Stimulated activated CD8-positive, alpha-beta memory T cell treated with anti-CD3 and anti-CD28 coated beads, Interleukin-7, amount 100 ng/mL, for 24 hours (primary cell): ENCODE measurements around the gene EEF1B2.
"Not testable (repeated sequence)": the region's sequence is repeated elsewhere in the genome, so short reads cannot be mapped to it uniquely, and the experiment has no call there.

Source experiments
- DNase-seq: peaks from one replicate; pipeline ENCODE4 v3.0.0-alpha.2; 2020; ENCODE audit warnings: low read depth

The EEF1B2 gene

GRCh38 chr2:206159346-206160124 is at the start of gene EEF1B2, which contains the start of gene NDUFS1:
TSS of gene EEF1B2 (plus strand) at chr2:206159895. CDS start at chr2:206159980, 85 bp downstream.
TSS of gene NDUFS1 (minus strand) at chr2:206159444. CDS start at chr2:206153678, 5,766 bp downstream.
- peak; percentile 95 for DNase-seq

- DNase-seq, result no peak
These were observed 47.6 kb upstream of the EEF1B2 start for GRCh38 chr2:206112108-206112507.

- no peak for DNase-seq
These were observed 46.7 kb upstream of the EEF1B2 start for GRCh38 chr2:206112846-206113547.

GRCh38 chr2:206115026-206115578 is 44.6 kb upstream of the EEF1B2 start:
- no peak for DNase-seq

- no peak for DNase-seq
These were observed 43.4 kb upstream of the EEF1B2 start for GRCh38 chr2:206116278-206116677.

GRCh38 chr2:206122569-206122968 is 37.1 kb upstream of the EEF1B2 start:
- not testable (repeated sequence) for DNase-seq

- DNase-seq, result no peak
These were observed 33.8 kb upstream of the EEF1B2 start for GRCh38 chr2:206125901-206126300.

GRCh38 chr2:206127656-206128055 is 32.0 kb upstream of the EEF1B2 start:
- DNase-seq, result no peak

GRCh38 chr2:206143451-206143850 is 16.2 kb upstream of the EEF1B2 start:
- DNase-seq, result no peak

GRCh38 chr2:206144383-206144782 is 15.3 kb upstream of the EEF1B2 start:
- no peak for DNase-seq

- DNase-seq, result no peak
These were observed 14.0 kb upstream of the EEF1B2 start for GRCh38 chr2:206145665-206146064.

GRCh38 chr2:206149330-206149729 is 10.4 kb upstream of the EEF1B2 start:
- no peak for DNase-seq

GRCh38 chr2:206150168-206150567 is 9.5 kb upstream of the EEF1B2 start:
- DNase-seq, result no peak

- DNase-seq, result no peak
These were observed 9.1 kb upstream of the EEF1B2 start for GRCh38 chr2:206150631-206151030.

- no peak for DNase-seq
These were observed 5.5 kb upstream of the EEF1B2 start for GRCh38 chr2:206154197-206154596.

- DNase-seq, result not testable (repeated sequence)
These were observed 2.7 kb upstream of the EEF1B2 start for GRCh38 chr2:206157014-206157413.

- no peak for DNase-seq
These were observed 941 bp upstream of the EEF1B2 start for GRCh38 chr2:206158563-206159345.

- no peak for DNase-seq
These were observed 571 bp downstream of the EEF1B2 start for GRCh38 chr2:206160125-206160806.

GRCh38 chr2:206160807-206161179 is 1.1 kb downstream of the EEF1B2 start:
- no peak for DNase-seq

- DNase-seq, result not testable (repeated sequence)
These were observed 2.7 kb downstream of the EEF1B2 start for GRCh38 chr2:206162401-206162800.

GRCh38 chr2:206163251-206163880 is 3.7 kb downstream of the EEF1B2 start:
- DNase-seq, result no peak
